ENCODE measurements around the gene FRMD5.

Gene FRMD5

GRCh38 chr15:44194323-44195150, 534 bp downstream of the FRMD5 start:
- Histone ChIP-seq H3K4me2 (ENCODE audit: low read length) (no peak overlapping the region), H3K9ac (ENCODE audit: low read length) (no peak overlapping the region), H2AFZ (ENCODE audit: low read depth, low read length) (no peak overlapping the region)

GRCh38 chr15:44193651-44194322, 1.3 kb downstream of the FRMD5 start:
- Histone ChIP-seq H3K4me3 (ENCODE audit: low read length) (no peak overlapping the region), H3K36me3 (replicated peaks; ENCODE audit: low read depth, low read length) (no peaks in the 10 kb centered on the region), H4K20me1 (ENCODE audit: insufficient read depth, low read length) (no peaks in the 10 kb centered on the region), H3K4me1 (ENCODE audit: low read length) (no peaks in the 10 kb centered on the region), H3K9ac (ENCODE audit: low read length) (no peak overlapping the region), H3K4me2 (ENCODE audit: low read length) (no peak overlapping the region), H2AFZ (ENCODE audit: low read depth, low read length) (no peak overlapping the region), H3K79me2 (ENCODE audit: low read length) (no peaks in the 10 kb centered on the region), H3K27ac (ENCODE audit: low read length) (no peak overlapping the region), H3K27me3 (ENCODE audit: low read depth, low read length) (peaks cover 13% of the 10 kb centered on the region), H3K9me3 (ENCODE audit: insufficient read depth, low read length) (no peaks in the 10 kb centered on the region)
- TF ChIP-seq CTCF (IDR thresholded peaks at IDR 0.05; ENCODE audit: low read depth, low read length) (no peak), EZH2phosphoT487 (IDR thresholded peaks at IDR 0.05; ENCODE audit: low read depth) (no peak)

More at GRCh38 chr15:44194323-44195150, 534 bp downstream of the FRMD5 start:
- Histone ChIP-seq H3K36me3 (replicated peaks; ENCODE audit: low read depth, low read length) (no peaks in the 10 kb centered on the region), H3K4me3 (ENCODE audit: low read length) (no peak overlapping the region), H3K79me2 (ENCODE audit: low read length) (no peaks in the 10 kb centered on the region), H3K4me1 (ENCODE audit: low read length) (no peaks in the 10 kb centered on the region), H3K9me3 (ENCODE audit: insufficient read depth, low read length) (no peaks in the 10 kb centered on the region), H3K27ac (ENCODE audit: low read length) (no peak overlapping the region), H4K20me1 (ENCODE audit: insufficient read depth, low read length) (no peaks in the 10 kb centered on the region), H3K27me3 (ENCODE audit: low read depth, low read length) (peaks cover 13% of the 10 kb centered on the region)
- TF ChIP-seq CTCF (IDR thresholded peaks at IDR 0.05; ENCODE audit: low read depth, low read length) (no peak), EZH2phosphoT487 (IDR thresholded peaks at IDR 0.05; ENCODE audit: low read depth) (no peak)

GRCh38 chr15:44188795-44189194, 6.3 kb downstream of the FRMD5 start:
- Histone ChIP-seq H3K79me2 (ENCODE audit: low read length) (no peaks in the 10 kb centered on the region), H4K20me1 (ENCODE audit: insufficient read depth, low read length) (no peaks in the 10 kb centered on the region)

More at GRCh38 chr15:44188795-44189194, 6.3 kb downstream of the FRMD5 start:
- H3K27me3 ChIP-seq (ENCODE audit: low read depth, low read length): peaks cover 13% of the 10 kb centered on the region
- H3K27ac ChIP-seq (ENCODE audit: low read length): no peak overlapping the region
- no peak overlapping the region for H3K9ac ChIP-seq (ENCODE audit: low read length)
- no peak overlapping the region for H2AFZ ChIP-seq (ENCODE audit: low read depth, low read length)
- TF ChIP-seq CTCF (IDR thresholded peaks at IDR 0.05; ENCODE audit: low read depth, low read length): no peak
- no peak for TF ChIP-seq EZH2phosphoT487 (IDR thresholded peaks at IDR 0.05; ENCODE audit: low read depth)
- H3K4me3 ChIP-seq (ENCODE audit: low read length): no peak overlapping the region
- H3K4me1 ChIP-seq (ENCODE audit: low read length): no peaks in the 10 kb centered on the region
- no peak overlapping the region for H3K4me2 ChIP-seq (ENCODE audit: low read length)
- H3K36me3 ChIP-seq (replicated peaks; ENCODE audit: low read depth, low read length): no peaks in the 10 kb centered on the region
- H3K9me3 ChIP-seq (ENCODE audit: insufficient read depth, low read length): no peaks in the 10 kb centered on the region

Measured in OCI-LY3 (cell line).